Upper lobe of left lung (tissue), 4 donors: ENCODE measurements around the gene PRKAG2.

Experiments
- CTCF ChIP-seq, 6 experiments: fragments of 450-650 bp in 4 of 6; fragments of 200-600 bp in 2 of 6; sonication (generic) in 2 of 6; IDR thresholded peaks; one replicate each; pipeline ENCODE4 v1.5.1; 2016 to 2019; ENCODE audit warnings: antibody characterized with exemption in 6 of 6
- POLR2A ChIP-seq, 4 donors: fragments of 450-650 bp; IDR thresholded peaks; one replicate each; pipeline ENCODE4 v1.5.1; 2016 to 2017; ENCODE audit warnings: antibody characterized with exemption in 4 of 4, mild to moderate bottlenecking in 2 of 4
- POLR2AphosphoS5 ChIP-seq, 2 donors: sonication (generic); formaldehyde crosslinking; IDR thresholded peaks; one replicate each; pipeline ENCODE4 v1.5.1; 2017; ENCODE audit warnings: antibody characterized with exemption in 2 of 2

DNA sequence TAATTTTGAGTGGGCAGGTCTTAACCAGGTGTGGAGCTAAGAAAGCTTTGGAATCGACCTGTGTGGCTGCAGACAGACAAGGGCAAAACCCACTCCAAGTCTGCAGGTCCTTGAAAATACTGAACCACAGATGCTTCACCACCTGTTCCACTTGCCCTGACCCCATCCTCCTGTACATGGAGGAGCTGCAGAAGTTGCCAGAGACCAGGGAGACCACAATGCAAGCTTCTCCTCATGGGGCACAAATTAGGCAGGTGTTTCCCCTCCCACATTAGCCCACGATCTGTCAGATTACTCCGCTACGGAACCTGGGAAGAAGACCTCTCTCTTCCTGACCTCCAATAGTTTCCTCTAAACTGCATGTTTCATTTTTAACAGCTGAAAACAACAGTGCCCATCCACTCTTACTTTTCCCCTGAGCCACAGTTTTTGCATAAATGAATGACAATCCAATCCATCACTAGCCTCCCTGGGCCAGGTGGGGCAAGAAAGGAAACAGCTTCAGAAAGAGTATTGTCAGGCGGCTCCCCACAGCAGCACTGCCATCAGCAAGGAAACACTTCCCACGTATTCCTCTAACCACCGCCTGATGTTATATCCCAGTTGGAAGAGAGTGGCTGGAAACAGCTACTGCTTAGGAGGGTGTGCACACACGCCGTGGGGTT lies 141.6 kb downstream of the PRKAG2 start:
- TF ChIP-seq POLR2A (IDR thresholded peaks at IDR 0.05) (no peak), POLR2AphosphoS5 (IDR thresholded peaks at IDR 0.05) (no peak), CTCF (IDR thresholded peaks at IDR 0.05) (no peak)
